ENCODE measurements around the gene MRPL46.

- TF ChIP-seq POLR2A (IDR thresholded peaks at IDR 0.05; ENCODE audit: low read depth, low read length) (no peak), TAF1 (IDR thresholded peaks at IDR 0.05; ENCODE audit: borderline replicate concordance, low read depth, low read length) (no peak)
Observed at GRCh38 chr15:88512601-88513000, 45.4 kb upstream of the MRPL46 start.
